RWPE1 (cell line): ENCODE results near the gene COX7C.
"Not testable (repeated sequence)": the region's sequence is repeated elsewhere in the genome, so short reads cannot be mapped to it uniquely, and the experiment has no call there.

Source experiments
- CTCF ChIA-PET: fragments of 350-600 bp; sonication (Branson Sonifier 250); formaldehyde crosslinking; extraction: SDS; loops from one replicate; lab custom pipeline; 2021; lab: Yijun Ruan, JAX
- POLR2A ChIA-PET: fragments of 400-600 bp; formaldehyde crosslinking; extraction: SDS; loops from one replicate; lab custom pipeline; 2020; ENCODE audit warnings: antibody characterized with exemption; ENCODE audit not compliant: low non-redundant PET; lab: Yijun Ruan, JAX
- DNase-seq: peaks from one replicate; pipeline ENCODE4 v3.0.0; 2012; ENCODE audit warnings: low spot score
- H3K27ac ChIP-seq: fragments of 450-650 bp; 2 replicates; pipeline ENCODE4 v1.5.1; 2017
- TF ChIP-seq, protein P1 (sequence below): fragments of 450-650 bp; conservative IDR thresholded peaks from 2 replicates; pipeline ENCODE4 v1.5.1; 2017; ENCODE audit warnings: low read depth, mild to moderate bottlenecking

Gene COX7C

DNA sequence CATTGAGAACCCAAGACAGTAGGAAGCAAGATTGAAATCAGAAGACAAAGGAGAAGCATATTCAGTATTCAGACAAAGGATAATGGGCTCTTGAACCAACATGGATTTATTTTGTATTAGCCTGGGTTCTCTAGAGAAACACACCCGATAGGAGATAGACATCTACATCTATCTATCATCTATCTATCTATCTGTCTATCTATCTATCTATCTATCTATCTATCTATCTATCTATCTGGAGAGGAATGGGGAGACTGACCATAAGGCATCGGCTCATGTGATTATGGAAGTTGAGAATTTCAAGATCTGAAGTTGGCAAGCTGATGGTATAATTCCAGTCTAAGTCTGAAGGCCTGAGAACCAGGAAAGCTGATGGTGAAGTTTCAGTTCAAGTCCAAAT, 13.4 kb downstream of the COX7C start:
- TF ChIP-seq, protein P1, sequence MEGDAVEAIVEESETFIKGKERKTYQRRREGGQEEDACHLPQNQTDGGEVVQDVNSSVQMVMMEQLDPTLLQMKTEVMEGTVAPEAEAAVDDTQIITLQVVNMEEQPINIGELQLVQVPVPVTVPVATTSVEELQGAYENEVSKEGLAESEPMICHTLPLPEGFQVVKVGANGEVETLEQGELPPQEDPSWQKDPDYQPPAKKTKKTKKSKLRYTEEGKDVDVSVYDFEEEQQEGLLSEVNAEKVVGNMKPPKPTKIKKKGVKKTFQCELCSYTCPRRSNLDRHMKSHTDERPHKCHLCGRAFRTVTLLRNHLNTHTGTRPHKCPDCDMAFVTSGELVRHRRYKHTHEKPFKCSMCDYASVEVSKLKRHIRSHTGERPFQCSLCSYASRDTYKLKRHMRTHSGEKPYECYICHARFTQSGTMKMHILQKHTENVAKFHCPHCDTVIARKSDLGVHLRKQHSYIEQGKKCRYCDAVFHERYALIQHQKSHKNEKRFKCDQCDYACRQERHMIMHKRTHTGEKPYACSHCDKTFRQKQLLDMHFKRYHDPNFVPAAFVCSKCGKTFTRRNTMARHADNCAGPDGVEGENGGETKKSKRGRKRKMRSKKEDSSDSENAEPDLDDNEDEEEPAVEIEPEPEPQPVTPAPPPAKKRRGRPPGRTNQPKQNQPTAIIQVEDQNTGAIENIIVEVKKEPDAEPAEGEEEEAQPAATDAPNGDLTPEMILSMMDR, result no peak
- CTCF ChIA-PET, result no interaction called here
- POLR2A ChIA-PET, result no interaction called here

DNA sequence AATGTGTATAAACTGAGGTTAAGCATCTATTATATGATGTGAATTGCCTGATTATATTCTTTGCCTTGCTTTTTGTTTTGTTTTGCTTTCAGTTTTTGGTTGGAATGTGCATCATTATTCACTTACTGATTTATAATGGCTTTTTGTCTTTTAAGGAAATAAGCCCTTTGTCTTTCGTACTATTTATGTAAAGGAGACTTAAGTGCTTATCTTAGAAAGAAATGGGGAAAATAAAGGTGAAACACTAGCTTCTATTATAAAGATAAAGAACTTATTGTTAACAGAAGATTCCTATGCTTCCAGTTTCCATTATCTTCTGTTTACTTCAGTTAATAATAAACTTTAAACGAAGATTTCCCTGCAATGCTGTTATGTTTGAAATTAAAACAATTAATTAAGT, 23.3 kb downstream of the COX7C start:
- H3K27ac ChIP-seq, result no peak overlapping the region
- ChIA-PET POLR2A (no interaction called here), CTCF (no interaction called here)
- TF ChIP-seq, protein P1, result no peak
- DNase-seq, result no peak

More for the DNA sequence above, 13.4 kb downstream of the COX7C start:
- no peak for DNase-seq
- H3K27ac ChIP-seq, result no peak overlapping the region

DNA sequence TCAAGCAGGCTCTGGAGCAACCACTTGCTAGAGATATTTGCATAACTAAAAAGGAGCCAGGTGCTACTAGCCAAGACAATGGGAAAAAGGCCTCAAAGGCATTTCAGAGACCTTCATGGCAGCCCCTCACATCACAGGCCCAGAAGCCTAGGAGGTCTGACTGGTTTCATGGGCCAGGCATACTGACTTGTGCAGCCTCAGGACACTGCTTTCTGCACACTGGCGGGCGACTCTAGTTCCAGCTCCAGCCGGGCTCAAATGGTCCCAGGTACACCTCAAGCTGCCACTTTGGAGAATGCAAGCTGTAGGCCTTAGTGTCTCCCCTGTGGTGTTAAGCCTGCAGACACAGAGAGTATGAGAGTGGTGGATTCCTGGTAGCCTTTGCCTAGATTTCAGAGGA, 27.1 kb downstream of the COX7C start:
- ChIA-PET CTCF (no interaction called here), POLR2A (no interaction called here)
- no peak for DNase-seq
- TF ChIP-seq, protein P1, result no peak
- H3K27ac ChIP-seq, result no peak overlapping the region

DNA sequence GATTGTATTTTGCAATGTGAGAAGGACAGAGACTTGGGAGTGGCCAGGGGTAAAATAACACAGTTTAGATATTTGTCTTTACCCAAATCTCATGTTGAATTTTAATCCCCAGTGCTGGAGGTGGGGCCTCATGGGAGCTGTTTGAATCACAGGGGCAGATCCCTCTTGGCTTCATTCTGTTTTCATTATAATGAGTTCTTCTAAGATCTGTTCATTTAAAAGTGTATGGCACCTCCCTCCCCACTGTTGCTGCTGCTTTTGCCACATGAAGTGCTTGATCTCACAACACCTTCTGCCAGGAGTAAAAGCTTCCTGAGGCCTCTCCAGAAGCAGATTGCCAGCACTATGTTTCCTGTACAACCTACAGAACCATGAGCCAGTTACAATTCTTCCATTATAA, 28.1 kb downstream of the COX7C start:
- no peak overlapping the region for H3K27ac ChIP-seq
- ChIA-PET CTCF (no interaction called here), POLR2A (no interaction called here)
- TF ChIP-seq, protein P1, result no peak
- no peak for DNase-seq

DNA sequence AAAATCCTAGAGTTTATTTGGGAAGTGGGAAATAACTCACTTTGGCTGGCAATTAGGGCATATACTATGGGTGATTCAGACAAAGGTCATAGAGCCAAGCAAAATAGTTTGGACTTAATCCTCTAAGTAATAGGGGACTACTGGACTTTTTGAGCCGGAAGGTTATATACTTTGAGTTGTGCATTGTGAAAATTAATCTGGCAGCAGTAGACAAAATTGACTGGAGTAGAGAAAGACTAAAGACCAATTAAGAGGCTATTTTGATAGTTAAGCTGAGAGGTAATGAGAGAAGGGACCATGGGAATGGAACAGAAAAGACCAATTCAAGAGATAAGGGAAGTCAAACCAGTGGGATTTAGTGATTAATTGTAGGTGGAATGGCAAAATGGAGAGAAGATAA, 28.9 kb downstream of the COX7C start:
- H3K27ac ChIP-seq, result no peak overlapping the region
- TF ChIP-seq, protein P1, result no peak
- ChIA-PET CTCF (no interaction called here), POLR2A (no interaction called here)
- DNase-seq, result no peak

DNA sequence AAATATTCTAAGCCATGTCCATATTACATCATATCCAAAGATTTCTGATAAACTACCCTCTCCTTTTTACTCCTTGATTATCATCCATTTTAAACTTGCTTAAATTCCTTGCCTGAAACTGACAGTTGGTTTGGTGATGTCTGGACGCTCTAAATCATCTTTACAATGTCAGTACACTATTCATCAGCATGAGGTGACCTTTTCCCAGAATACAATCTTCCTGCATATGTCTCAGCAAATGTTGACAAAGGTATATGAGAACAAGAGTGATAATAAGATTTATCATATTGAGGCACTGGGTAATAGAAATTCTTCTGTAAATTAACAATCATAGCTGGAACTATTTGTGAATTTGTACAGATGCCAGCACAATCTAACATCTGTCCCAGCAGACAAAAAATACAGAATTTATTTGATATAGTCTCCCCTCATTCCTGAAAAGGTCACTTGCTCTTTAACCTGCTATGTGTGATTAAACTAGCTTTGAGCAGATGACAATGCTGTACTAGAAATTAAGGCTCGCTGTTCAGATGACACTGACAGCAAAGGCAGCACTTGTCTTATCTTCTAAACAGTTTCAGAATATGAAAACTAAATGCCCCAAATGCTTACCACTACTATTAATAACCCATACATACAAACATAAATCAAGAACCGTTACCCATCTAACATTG, 32.2 kb downstream of the COX7C start:
- TF ChIP-seq, protein P1, result no peak
- H3K27ac ChIP-seq, result no peak overlapping the region
- POLR2A ChIA-PET, result no interaction called here
- DNase-seq, result no peak
- CTCF ChIA-PET, result no interaction called here

DNA sequence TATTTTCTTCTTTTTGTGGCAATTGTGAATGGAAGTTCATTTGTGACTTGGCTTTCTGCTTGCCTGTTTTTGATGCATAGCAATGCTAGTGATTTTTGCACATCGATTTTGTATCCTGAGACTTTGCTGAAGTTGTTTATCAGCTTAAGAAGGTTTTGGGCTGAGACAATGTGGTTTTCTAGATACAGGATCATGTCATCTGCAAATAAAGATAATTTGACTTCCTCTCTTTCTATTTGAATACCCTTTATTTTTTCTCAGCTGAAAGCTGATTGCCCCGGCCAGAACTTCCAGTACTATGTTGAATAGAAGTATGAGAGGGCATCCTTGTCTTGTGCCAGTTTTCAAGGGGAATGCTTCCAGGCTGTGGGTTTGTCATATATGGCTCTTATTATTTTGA, 43.0 kb downstream of the COX7C start:
- DNase-seq, POLR2A ChIA-PET, H3K27ac ChIP-seq: not testable (repeated sequence)
- CTCF ChIA-PET, result interaction anchor here (0.6 kb wide), 1 partner anchor 82 kb away, joined by 3 read pairs; no protein-coding TSS in a partner anchor
